Tibial artery (tissue), 4 donors: ENCODE measurements around the gene PROK1.

ENCODE experiments used
- DNase-seq, 2 donors: peaks; one replicate each; pipeline ENCODE4 v3.0.0-alpha.2; 2019
- H3K27ac ChIP-seq, 2 donors: fragments of 200-600 bp; sonication (generic) in 1 of 2; 1 replicate in 1 of 2; 2 replicates in 1 of 2; pipeline ENCODE4 v1.5.1; 2018 to 2019; ENCODE audit warnings: mild to moderate bottlenecking in 1 of 2
- H3K27me3 ChIP-seq, 2 donors: fragments of 200-600 bp; sonication (generic) in 1 of 2; one replicate each; pipeline versions ENCODE4 v1.5.1 to v1.6.0; 2016 to 2019
- H3K36me3 ChIP-seq, 3 donors: fragments of 200-600 bp; sonication (generic) in 2 of 3; one replicate each; pipeline ENCODE4 v1.5.1; 2016 to 2019; ENCODE audit warnings: mild to moderate bottlenecking in 2 of 3
- H3K4me1 ChIP-seq, 4 donors: fragments of 200-600 bp; sonication (generic) in 2 of 4; 1 replicate in 3 of 4; 2 replicates in 1 of 4; pipeline ENCODE4 v1.5.1; 2016 to 2019
- H3K4me3 ChIP-seq, 2 donors: fragments of 200-600 bp; sonication (generic) in 1 of 2; 1 replicate in 1 of 2; 2 replicates in 1 of 2; pipeline ENCODE4 v1.5.1; 2018 to 2019; ENCODE audit warnings: mild to moderate bottlenecking in 2 of 2
- H3K9me3 ChIP-seq, 3 donors: fragments of 200-600 bp; sonication (generic) in 1 of 3; one replicate each; pipeline ENCODE4 v1.5.1; 2016 to 2019
- CTCF ChIP-seq, 2 experiments: fragments of 200-600 bp in 1 of 2; fragments of 450-650 bp in 1 of 2; IDR thresholded peaks; one replicate each; pipeline ENCODE4 v1.5.1; 2017 to 2019; ENCODE audit warnings: antibody characterized with exemption in 2 of 2, mild to moderate bottlenecking in 1 of 2, moderate library complexity in 1 of 2
- intact Hi-C: fragments of 100-400 bp; cut with DNase I; formaldehyde crosslinking; loops from one replicate; pipeline ENCODE4 v1.15.0; 2023; ENCODE audit warnings: low total_unique reads

Gene PROK1

GRCh38 chr1:110490791-110491451, 40.0 kb downstream of the PROK1 start:
- no peak for TF ChIP-seq CTCF (IDR thresholded peaks at IDR 0.05)
- no peaks in the 10 kb centered on the region for H3K4me1 ChIP-seq
- no peak for DNase-seq
- intact Hi-C loops, result no loop called here
- H3K9me3 ChIP-seq, result no peaks in the 10 kb centered on the region
- H3K36me3 ChIP-seq, result no peaks in the 10 kb centered on the region
- H3K27me3 ChIP-seq, result peaks cover 0 to 9% of the 10 kb centered on the region in 2 donors
- H3K4me3 ChIP-seq, result no peak overlapping the region
- no peak overlapping the region for H3K27ac ChIP-seq

- no peak overlapping the region for H3K4me3 ChIP-seq
- intact Hi-C loops, result no loop called here
- no peak for DNase-seq
- H3K36me3 ChIP-seq, result no peaks in the 10 kb centered on the region
- H3K4me1 ChIP-seq, result no peaks in the 10 kb centered on the region
- peaks cover 0 to 9% of the 10 kb centered on the region in 2 donors for H3K27me3 ChIP-seq
- no peak for TF ChIP-seq CTCF (IDR thresholded peaks at IDR 0.05)
- H3K27ac ChIP-seq, result no peak overlapping the region
- H3K9me3 ChIP-seq, result no peaks in the 10 kb centered on the region
Measured at GRCh38 chr1:110492573-110492972, 41.6 kb downstream of the PROK1 start.

GRCh38 chr1:110493059-110493699, 42.2 kb downstream of the PROK1 start:
- H3K27ac ChIP-seq, result no peak overlapping the region
- no peaks in the 10 kb centered on the region for H3K4me1 ChIP-seq
- intact Hi-C loops, result no loop called here
- H3K27me3 ChIP-seq, result peaks cover 0 to 5% of the 10 kb centered on the region in 2 donors
- no peaks in the 10 kb centered on the region for H3K9me3 ChIP-seq
- TF ChIP-seq CTCF (IDR thresholded peaks at IDR 0.05), result no peak
- no peak overlapping the region for H3K4me3 ChIP-seq
- no peak for DNase-seq
- no peaks in the 10 kb centered on the region for H3K36me3 ChIP-seq

GRCh38 chr1:110494036-110494435, 43.1 kb downstream of the PROK1 start:
- Histone ChIP-seq H3K36me3 (no peaks in the 10 kb centered on the region), H3K27me3 (peaks cover 0 to 3% of the 10 kb centered on the region in 2 donors), H3K27ac (no peak overlapping the region), H3K4me3 (no peak overlapping the region), H3K4me1 (no peaks in the 10 kb centered on the region), H3K9me3 (no peaks in the 10 kb centered on the region)
- TF ChIP-seq CTCF (IDR thresholded peaks at IDR 0.05), result no peak
- intact Hi-C loops, result no loop called here
- DNase-seq, result no peak

GRCh38 chr1:110494522-110495406, 43.8 kb downstream of the PROK1 start:
- intact Hi-C loops, result no loop called here
- peaks cover 0 to 3% of the 10 kb centered on the region in 2 donors for H3K27me3 ChIP-seq
- no peak for DNase-seq
- no peak for TF ChIP-seq CTCF (IDR thresholded peaks at IDR 0.05)
- H3K4me3 ChIP-seq, result no peak overlapping the region
- H3K4me1 ChIP-seq, result no peaks in the 10 kb centered on the region
- H3K27ac ChIP-seq, result no peak overlapping the region
- H3K36me3 ChIP-seq, result no peaks in the 10 kb centered on the region
- no peaks in the 10 kb centered on the region for H3K9me3 ChIP-seq
